ENCODE results near the gene MDP1.

DNA sequence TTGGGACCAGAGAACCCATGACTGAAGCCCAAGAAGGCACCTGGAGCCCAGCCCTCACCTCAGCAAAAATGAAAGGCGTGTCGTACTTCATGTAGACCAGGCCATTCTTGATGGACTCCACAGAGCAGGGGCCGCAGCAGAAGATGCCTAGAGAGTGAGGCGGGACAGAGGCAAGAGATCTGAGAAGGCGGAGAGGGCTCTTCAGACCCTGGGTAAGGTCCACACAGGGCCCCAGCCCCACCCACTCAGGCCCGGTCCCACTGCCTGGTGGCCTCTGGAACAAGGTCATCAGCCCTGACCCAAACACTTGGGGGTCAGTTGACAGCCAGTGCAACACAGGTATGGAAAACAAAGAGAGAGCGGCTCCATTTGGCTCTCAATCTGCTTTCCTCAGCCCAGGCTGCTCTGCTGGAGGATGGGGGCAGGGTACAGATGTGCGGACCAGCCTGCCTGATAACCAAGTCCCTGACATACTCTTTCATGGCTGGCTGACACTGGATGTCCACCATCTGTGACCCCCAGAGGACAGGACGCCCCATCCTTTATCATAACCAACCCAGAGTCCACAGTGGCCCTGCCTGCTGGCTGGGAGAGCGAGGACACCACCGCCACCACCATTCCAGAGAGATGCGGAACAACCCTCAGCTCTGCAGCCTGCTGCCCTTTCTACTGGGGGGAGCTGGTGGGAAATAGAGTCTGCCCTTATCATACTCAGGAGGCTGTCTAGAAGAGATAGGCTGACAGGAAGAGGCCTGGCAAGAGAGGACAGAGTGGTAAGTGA lies 40.3 kb upstream of the MDP1 start:
- TF ChIP-seq, protein P1, sequence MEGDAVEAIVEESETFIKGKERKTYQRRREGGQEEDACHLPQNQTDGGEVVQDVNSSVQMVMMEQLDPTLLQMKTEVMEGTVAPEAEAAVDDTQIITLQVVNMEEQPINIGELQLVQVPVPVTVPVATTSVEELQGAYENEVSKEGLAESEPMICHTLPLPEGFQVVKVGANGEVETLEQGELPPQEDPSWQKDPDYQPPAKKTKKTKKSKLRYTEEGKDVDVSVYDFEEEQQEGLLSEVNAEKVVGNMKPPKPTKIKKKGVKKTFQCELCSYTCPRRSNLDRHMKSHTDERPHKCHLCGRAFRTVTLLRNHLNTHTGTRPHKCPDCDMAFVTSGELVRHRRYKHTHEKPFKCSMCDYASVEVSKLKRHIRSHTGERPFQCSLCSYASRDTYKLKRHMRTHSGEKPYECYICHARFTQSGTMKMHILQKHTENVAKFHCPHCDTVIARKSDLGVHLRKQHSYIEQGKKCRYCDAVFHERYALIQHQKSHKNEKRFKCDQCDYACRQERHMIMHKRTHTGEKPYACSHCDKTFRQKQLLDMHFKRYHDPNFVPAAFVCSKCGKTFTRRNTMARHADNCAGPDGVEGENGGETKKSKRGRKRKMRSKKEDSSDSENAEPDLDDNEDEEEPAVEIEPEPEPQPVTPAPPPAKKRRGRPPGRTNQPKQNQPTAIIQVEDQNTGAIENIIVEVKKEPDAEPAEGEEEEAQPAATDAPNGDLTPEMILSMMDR (IDR thresholded peaks at IDR 0.05 in 4 of 5, conservative IDR thresholded peaks at IDR 0.05 in 1 of 5) = no peak
- TF ChIP-seq POLR2A (IDR thresholded peaks at IDR 0.05) = no peak

Measured in gastrocnemius medialis (tissue), 4 donors.